Stomach (tissue), 9 donors: Measurements from ENCODE around the gene MAEA. TPM values are rescaled to one million over a fixed set of nuclear protein-coding genes. Genes with fewer than 3 reads are reported as not detected.

Experiments used
- DNase-seq, 2 donors: peaks; one replicate each; pipeline versions ENCODE4 v3.0.0 to v3.0.0-alpha.2; 2013 to 2019
- H3K27ac ChIP-seq, 5 donors: fragments of 200-600 bp in 4 of 5; sonication (generic) in 4 of 5; one replicate each; pipeline ENCODE4 v1.5.1; 2013 to 2019; ENCODE audit warnings: mild to moderate bottlenecking in 1 of 5, moderate library complexity in 1 of 5
- H3K27me3 ChIP-seq, 3 donors: fragments of 200-600 bp; sonication (generic); one replicate each; pipeline ENCODE4 v1.5.1; 2017 to 2019; ENCODE audit warnings: mixed run types in 1 of 3
- H3K36me3 ChIP-seq, 4 donors: fragments of 200-600 bp; sonication (generic); 1 replicate in 3 of 4; 2 replicates in 1 of 4; pipeline ENCODE4 v1.5.1; 2016 to 2019
- H3K4me1 ChIP-seq, 4 donors: fragments of 200-600 bp; sonication (generic); one replicate each; pipeline ENCODE4 v1.5.1; 2016 to 2019
- H3K4me3 ChIP-seq, 4 donors: fragments of 200-600 bp; sonication (generic) in 3 of 4; one replicate each; pipeline ENCODE4 v1.5.1; 2016 to 2019; ENCODE audit warnings: mild to moderate bottlenecking in 1 of 4
- H3K9me3 ChIP-seq, 4 donors: fragments of 200-600 bp; sonication (generic); one replicate each; pipeline ENCODE4 v1.5.1; 2016 to 2019
- EP300 ChIP-seq: sonication (generic); formaldehyde crosslinking; IDR thresholded peaks from one replicate; pipeline ENCODE4 v1.6.1; 2017; ENCODE audit warnings: antibody characterized with exemption
- POLR2A ChIP-seq, 4 donors: fragments of 450-650 bp; IDR thresholded peaks; one replicate each; pipeline ENCODE4 v1.6.1; 2016; ENCODE audit warnings: antibody characterized with exemption in 4 of 4, control low read depth in 2 of 4, mild to moderate bottlenecking in 1 of 4, moderate library complexity in 1 of 4
- POLR2AphosphoS5 ChIP-seq, 3 donors: sonication (generic); formaldehyde crosslinking; IDR thresholded peaks; one replicate each; pipeline ENCODE4 v1.6.1; 2016; ENCODE audit warnings: antibody characterized with exemption in 3 of 3
- WGBS, 5 donors: extraction: QIAGEN DNeasy Blood & Tissue Kit in 3 of 5; methylation state at CpG; one replicate each; pipeline versions ENCODE4 v1.1.5 to v1.1.7; 2013 to 2018; 5-methylcytosine and 5-hydroxymethylcytosine counted together
- intact Hi-C: fragments of 100-400 bp; cut with DNase I; formaldehyde crosslinking; loops from one replicate; pipeline ENCODE4 v1.15.1; 2023; ENCODE audit warnings: low total_unique reads
- polyA plus RNA-seq, 3 donors: library from polyadenylated mRNA; stranded (reverse); fragments of 200-250 nt; gene quantifications; one replicate each; pipeline ENCODE4 v1.2.3, GENCODE V29; 2013
- total RNA-seq, 5 donors: library from RNA; depleted of rRNA; stranded (reverse); fragments of >200 nt; gene quantifications; one replicate each; pipeline versions ENCODE4 v1.1.0 to v1.2.3, GENCODE V29; 2014 to 2016
- TF ChIP-seq, protein P1 (sequence below), 7 experiments: fragments of 450-650 bp in 4 of 7; fragments of 200-600 bp in 3 of 7; sonication (generic) in 3 of 7; IDR thresholded peaks; one replicate each; pipeline ENCODE4 v1.5.1; 2016 to 2019; ENCODE audit warnings: antibody characterized with exemption in 7 of 7, control low read depth in 2 of 7, mild to moderate bottlenecking in 1 of 7
- donor health status: healthy with polysubstance abuse.
- donor health status: Bipolar disorder and iron deficiency.
- donor health status: healthy.

The MAEA gene
- total and polyA plus RNA-seq, 8 donors = 34.0 to 295 (median 63.0) TPM

- no peaks in the 10 kb centered on the region for H3K27me3 ChIP-seq
Measured at GRCh38 chr4:1315836-1316536, 26.3 kb downstream of the MAEA start.

DNA sequence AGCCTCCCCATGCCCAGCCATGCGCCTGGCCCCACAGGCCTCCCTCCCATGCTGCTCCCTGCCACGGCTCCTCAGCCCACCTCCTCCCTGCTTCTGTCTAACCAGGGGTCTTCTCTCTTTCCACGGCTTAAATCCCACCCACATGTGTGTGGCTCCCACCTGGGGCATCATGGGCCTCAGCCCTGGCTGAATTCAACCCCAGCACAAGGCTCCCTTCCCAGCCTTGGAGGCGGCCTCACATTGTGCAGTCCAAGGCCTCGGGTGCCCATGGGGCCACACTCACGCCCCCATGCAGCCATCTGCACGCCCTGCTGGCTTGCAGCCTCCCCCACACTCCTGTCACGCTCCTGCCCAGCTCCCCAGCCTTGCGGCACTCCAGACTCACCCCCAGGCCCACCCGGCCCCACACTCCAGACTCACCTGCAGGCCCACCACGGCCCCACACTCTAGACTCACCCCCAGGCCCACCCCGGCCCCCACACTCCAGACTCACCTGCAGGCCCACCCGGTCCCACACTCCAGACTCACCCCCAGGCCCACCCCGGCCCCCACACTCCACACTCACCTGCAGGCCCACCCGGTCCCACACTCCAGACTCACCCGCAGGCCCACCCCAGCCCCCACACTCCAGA is 27.0 kb downstream of the MAEA start:
- TF ChIP-seq EP300 (no peak), POLR2A (IDR thresholded peaks at IDR 0.05) (no peak), POLR2AphosphoS5 (IDR thresholded peaks at IDR 0.05) (no peak)
- TF ChIP-seq, protein P1, sequence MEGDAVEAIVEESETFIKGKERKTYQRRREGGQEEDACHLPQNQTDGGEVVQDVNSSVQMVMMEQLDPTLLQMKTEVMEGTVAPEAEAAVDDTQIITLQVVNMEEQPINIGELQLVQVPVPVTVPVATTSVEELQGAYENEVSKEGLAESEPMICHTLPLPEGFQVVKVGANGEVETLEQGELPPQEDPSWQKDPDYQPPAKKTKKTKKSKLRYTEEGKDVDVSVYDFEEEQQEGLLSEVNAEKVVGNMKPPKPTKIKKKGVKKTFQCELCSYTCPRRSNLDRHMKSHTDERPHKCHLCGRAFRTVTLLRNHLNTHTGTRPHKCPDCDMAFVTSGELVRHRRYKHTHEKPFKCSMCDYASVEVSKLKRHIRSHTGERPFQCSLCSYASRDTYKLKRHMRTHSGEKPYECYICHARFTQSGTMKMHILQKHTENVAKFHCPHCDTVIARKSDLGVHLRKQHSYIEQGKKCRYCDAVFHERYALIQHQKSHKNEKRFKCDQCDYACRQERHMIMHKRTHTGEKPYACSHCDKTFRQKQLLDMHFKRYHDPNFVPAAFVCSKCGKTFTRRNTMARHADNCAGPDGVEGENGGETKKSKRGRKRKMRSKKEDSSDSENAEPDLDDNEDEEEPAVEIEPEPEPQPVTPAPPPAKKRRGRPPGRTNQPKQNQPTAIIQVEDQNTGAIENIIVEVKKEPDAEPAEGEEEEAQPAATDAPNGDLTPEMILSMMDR (IDR thresholded peaks at IDR 0.05) = no peak
- Histone ChIP-seq H3K4me1 (peaks cover 0 to 12% (median 2%) of the 10 kb centered on the region in 4 donors), H3K27ac (no peak overlapping the region), H3K27me3 (no peaks in the 10 kb centered on the region), H3K36me3 (peaks cover 57 to 100% (median 90%) of the 10 kb centered on the region in 4 donors), H3K4me3 (no peak overlapping the region), H3K9me3 (no peaks in the 10 kb centered on the region)
- intact Hi-C loops = no loop called here
- 85 to 95% (median 89%) methylated on average over 8 to 16 of the region's 16 CpGs for WGBS, 5 donors
- DNase-seq = no peak

More at GRCh38 chr4:1315836-1316536, 26.3 kb downstream of the MAEA start:
- no peak for DNase-seq
- intact Hi-C loops = no loop called here
- Histone ChIP-seq H3K4me1 (peaks cover under 1 to 19% (median 8%) of the 10 kb centered on the region in 4 donors), H3K4me3 (no peak overlapping the region), H3K9me3 (no peaks in the 10 kb centered on the region), H3K36me3 (peaks cover 57 to 94% (median 88%) of the 10 kb centered on the region in 4 donors), H3K27ac (no peak overlapping the region)
- TF ChIP-seq POLR2AphosphoS5 (IDR thresholded peaks at IDR 0.05) = no peak
- TF ChIP-seq EP300 = no peak
- TF ChIP-seq POLR2A (IDR thresholded peaks at IDR 0.05) = no peak
- TF ChIP-seq, protein P1 (IDR thresholded peaks at IDR 0.05) = no peak
- WGBS, 5 donors = 79 to 87% (median 85%) methylated on average over 13 to 26 of the region's 27 CpGs

DNA sequence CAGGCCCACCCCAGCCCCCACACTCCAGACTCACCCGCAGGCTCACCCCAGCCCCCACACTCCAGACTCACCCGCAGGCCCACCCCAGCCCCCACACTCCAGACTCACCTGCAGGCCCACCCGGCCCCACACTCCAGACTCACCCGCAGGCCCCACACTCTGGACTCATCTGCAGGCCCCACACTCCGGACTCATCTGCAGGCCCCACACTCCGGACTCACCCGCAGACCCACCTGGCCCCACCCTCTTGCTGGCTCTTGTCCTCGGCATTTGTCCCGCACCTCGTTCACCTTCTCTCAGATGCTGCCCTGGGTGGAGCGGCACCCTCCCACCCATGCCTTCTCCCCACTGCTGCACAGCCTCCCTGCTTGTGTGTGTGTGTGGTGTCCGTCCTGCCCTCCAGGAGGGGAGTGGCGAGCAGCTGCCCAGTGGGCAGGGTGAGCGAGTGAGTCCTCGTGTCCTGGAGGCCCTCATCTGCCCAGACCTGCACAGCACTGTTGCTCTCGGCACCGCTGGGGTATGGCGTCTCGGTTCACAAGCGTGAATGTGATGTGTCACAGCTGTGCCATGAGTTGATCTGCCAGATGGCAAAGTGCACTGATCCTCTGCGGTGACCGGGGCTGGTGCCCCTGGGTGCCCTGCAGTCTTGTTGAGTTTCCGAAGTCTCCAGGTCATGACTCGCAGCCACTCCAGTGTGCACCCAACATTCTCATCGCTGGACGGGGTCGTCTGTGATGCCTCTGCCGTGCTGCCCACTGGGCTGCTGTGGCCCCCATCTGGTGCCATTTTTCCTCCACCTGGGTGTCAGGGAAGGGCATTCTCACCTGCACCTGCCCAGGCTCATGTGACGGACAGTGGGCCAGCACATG is 27.7 kb downstream of the MAEA start:
- Histone ChIP-seq H3K4me1 (peaks cover 0 to 9% (median 0%) of the 10 kb centered on the region in 4 donors), H3K27me3 (no peaks in the 10 kb centered on the region), H3K9me3 (no peaks in the 10 kb centered on the region), H3K36me3 (peaks cover 63 to 100% (median 90%) of the 10 kb centered on the region in 4 donors), H3K27ac (no peak overlapping the region), H3K4me3 (no peak overlapping the region)
- WGBS, 5 donors = 94 to 95% (median 95%) methylated on average over 14 to 29 of the region's 29 CpGs
- TF ChIP-seq POLR2A (IDR thresholded peaks at IDR 0.05) = no peak
- TF ChIP-seq POLR2AphosphoS5 (IDR thresholded peaks at IDR 0.05) = no peak
- TF ChIP-seq, protein P1 (IDR thresholded peaks at IDR 0.05) = no peak
- TF ChIP-seq EP300 = no peak
- DNase-seq = no peak
- intact Hi-C loops = no loop called here

DNA sequence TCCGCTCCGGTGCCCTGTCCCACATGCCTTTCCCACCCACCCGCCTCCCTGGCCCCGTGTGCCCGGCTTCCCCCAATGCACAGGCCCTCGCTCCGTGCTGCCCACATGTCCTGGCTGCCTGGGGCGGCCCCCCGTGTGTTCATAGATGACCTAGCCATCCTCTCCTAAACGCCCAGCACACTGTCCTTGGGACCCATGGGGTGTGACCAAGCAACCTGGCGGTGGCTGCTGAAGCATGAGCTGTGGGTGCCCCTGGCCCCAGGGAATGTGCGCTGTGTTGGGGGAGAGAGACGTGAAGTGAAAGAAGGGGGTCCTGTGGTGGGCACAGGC is 28.3 kb downstream of the MAEA start:
- WGBS, 5 donors = 93 to 99% (median 96%) methylated on average over 13 of the region's 13 CpGs
- intact Hi-C loops = no loop called here
- H3K27ac ChIP-seq = no peak overlapping the region
- H3K27me3 ChIP-seq = no peaks in the 10 kb centered on the region
- H3K4me1 ChIP-seq = peaks cover 0 to 9% (median 0%) of the 10 kb centered on the region in 4 donors
- TF ChIP-seq POLR2AphosphoS5 (IDR thresholded peaks at IDR 0.05) = no peak
- no peak for TF ChIP-seq EP300
- DNase-seq = no peak
- no peak overlapping the region for H3K4me3 ChIP-seq
- no peaks in the 10 kb centered on the region for H3K9me3 ChIP-seq
- H3K36me3 ChIP-seq = peaks cover 62 to 100% (median 89%) of the 10 kb centered on the region in 4 donors
